Astrocyte (in vitro differentiated cells and primary cell): ENCODE data around the gene RIPOR2. TPM values are rescaled to one million over a fixed set of nuclear protein-coding genes. Genes with fewer than 3 reads are reported as not detected.

Experiments used
- DNase-seq: peaks from one replicate; pipeline ENCODE4 v3.0.0-alpha.2; 2010; ENCODE audit warnings: low read depth
- FAIRE-seq: peaks from 2 replicates; lab custom pipeline; 2011; peaks lifted over from hg19 to GRCh38; lab: Jason Lieb, UNC
- H2AFZ ChIP-seq: 2 replicates; pipeline ENCODE4 v1.6.0; 2012; ENCODE audit warnings: low read depth, low read length, inconsistent platforms
- H3K27ac ChIP-seq: 2 replicates; pipeline ENCODE4 v1.5.1; 2011; ENCODE audit warnings: low read depth, low read length, inconsistent platforms
- H3K27me3 ChIP-seq: 2 replicates; pipeline ENCODE4 v1.6.0; 2011; ENCODE audit warnings: low read length, inconsistent platforms; ENCODE audit not compliant: insufficient read depth
- H3K36me3 ChIP-seq: 2 replicates; pipeline ENCODE4 v1.5.1; 2011; ENCODE audit warnings: low read length, inconsistent platforms; ENCODE audit not compliant: insufficient read depth
- H3K4me1 ChIP-seq: 2 replicates; pipeline ENCODE4 v1.5.1; 2011; ENCODE audit warnings: low read length, inconsistent platforms; ENCODE audit not compliant: insufficient read depth
- H3K4me2 ChIP-seq: 2 replicates; pipeline ENCODE4 v1.6.0; 2012; ENCODE audit warnings: low read length, inconsistent platforms
- H3K4me3 ChIP-seq: 2 replicates; pipeline ENCODE4 v1.5.1; 2011; ENCODE audit warnings: low read depth, mild to moderate bottlenecking, low read length, inconsistent platforms; ENCODE audit not compliant: insufficient read depth
- H3K79me2 ChIP-seq: 2 replicates; pipeline ENCODE4 v1.6.0; 2012; ENCODE audit warnings: mild to moderate bottlenecking, low read length, inconsistent platforms; ENCODE audit not compliant: insufficient read depth
- H3K9ac ChIP-seq: 2 replicates; pipeline ENCODE4 v1.6.0; 2012; ENCODE audit warnings: mild to moderate bottlenecking, low read length, inconsistent platforms
- H3K9me3 ChIP-seq: 2 replicates; pipeline ENCODE4 v1.5.1; 2012; ENCODE audit warnings: low read depth, mild to moderate bottlenecking, low read length, inconsistent platforms; ENCODE audit not compliant: insufficient read depth
- H4K20me1 ChIP-seq: 2 replicates; pipeline ENCODE4 v1.6.0; 2012; ENCODE audit warnings: low read length, inconsistent platforms; ENCODE audit not compliant: insufficient read depth
- H3K27ac Mint-ChIP-seq: one replicate; pipeline ENCODE4 v1.8.0; 2021; ENCODE audit warnings: mild to moderate bottlenecking, mixed read lengths; ENCODE audit not compliant: unreplicated experiment
- H3K27me3 Mint-ChIP-seq: one replicate; pipeline ENCODE4 v1.8.0; 2021; ENCODE audit warnings: low read depth, mixed read lengths; ENCODE audit not compliant: unreplicated experiment
- H3K36me3 Mint-ChIP-seq: one replicate; pipeline ENCODE4 v1.8.0; 2021; ENCODE audit warnings: low read depth, mixed read lengths; ENCODE audit not compliant: unreplicated experiment
- H3K4me1 Mint-ChIP-seq: one replicate; pipeline ENCODE4 v1.8.0; 2021; ENCODE audit warnings: low read depth, mixed read lengths; ENCODE audit not compliant: unreplicated experiment
- H3K4me3 Mint-ChIP-seq: one replicate; pipeline ENCODE4 v1.8.0; 2021; ENCODE audit warnings: mild to moderate bottlenecking, moderate library complexity, mixed read lengths; ENCODE audit not compliant: unreplicated experiment
- H3K9me3 Mint-ChIP-seq: one replicate; pipeline ENCODE4 v1.8.0; 2021; ENCODE audit warnings: mild to moderate bottlenecking, mixed read lengths; ENCODE audit not compliant: unreplicated experiment
- EZH2 ChIP-seq: IDR thresholded peaks from 2 replicates; pipeline ENCODE4 v1.6.1; 2012; ENCODE audit warnings: mild to moderate bottlenecking, low read length, inconsistent platforms; ENCODE audit not compliant: insufficient read depth
- total RNA-seq: library from RNA; stranded (reverse); gene quantifications from 2 replicates; pipeline ENCODE4 v1.2.1, GENCODE V29; 2021
- TF ChIP-seq, protein P1 (sequence below): IDR thresholded peaks from 2 replicates; pipeline ENCODE4 v1.5.1; 2011; ENCODE audit warnings: low read depth, mild to moderate bottlenecking, inconsistent platforms, low read length, moderate library complexity; ENCODE audit not compliant: insufficient read depth

The RIPOR2 gene
- total RNA-seq, 1 donor from 2014 or later: 0.95 TPM

DNA sequence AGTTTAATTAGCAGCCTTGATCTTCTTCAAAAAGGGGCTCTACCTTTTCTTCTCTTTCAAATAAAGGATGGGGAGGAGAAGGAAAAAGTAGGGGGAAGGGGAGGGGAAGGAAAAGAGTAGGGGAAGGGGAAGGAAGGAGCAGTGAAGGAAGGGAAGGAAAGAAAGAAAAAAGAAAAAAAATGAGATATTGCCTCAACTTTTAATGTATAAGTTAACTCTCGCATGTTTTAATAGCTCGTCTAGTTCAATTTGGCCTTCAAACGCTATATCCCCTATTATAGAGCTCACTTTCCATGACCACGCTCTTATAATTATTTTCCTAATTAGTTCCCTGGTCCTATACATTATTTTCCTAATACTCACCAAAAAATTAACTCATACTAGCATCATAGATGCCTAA lies 11.9 kb upstream of the RIPOR2 start:
- DNase-seq: no peak
- TF ChIP-seq, protein P1, sequence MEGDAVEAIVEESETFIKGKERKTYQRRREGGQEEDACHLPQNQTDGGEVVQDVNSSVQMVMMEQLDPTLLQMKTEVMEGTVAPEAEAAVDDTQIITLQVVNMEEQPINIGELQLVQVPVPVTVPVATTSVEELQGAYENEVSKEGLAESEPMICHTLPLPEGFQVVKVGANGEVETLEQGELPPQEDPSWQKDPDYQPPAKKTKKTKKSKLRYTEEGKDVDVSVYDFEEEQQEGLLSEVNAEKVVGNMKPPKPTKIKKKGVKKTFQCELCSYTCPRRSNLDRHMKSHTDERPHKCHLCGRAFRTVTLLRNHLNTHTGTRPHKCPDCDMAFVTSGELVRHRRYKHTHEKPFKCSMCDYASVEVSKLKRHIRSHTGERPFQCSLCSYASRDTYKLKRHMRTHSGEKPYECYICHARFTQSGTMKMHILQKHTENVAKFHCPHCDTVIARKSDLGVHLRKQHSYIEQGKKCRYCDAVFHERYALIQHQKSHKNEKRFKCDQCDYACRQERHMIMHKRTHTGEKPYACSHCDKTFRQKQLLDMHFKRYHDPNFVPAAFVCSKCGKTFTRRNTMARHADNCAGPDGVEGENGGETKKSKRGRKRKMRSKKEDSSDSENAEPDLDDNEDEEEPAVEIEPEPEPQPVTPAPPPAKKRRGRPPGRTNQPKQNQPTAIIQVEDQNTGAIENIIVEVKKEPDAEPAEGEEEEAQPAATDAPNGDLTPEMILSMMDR: no peak
- no peak for TF ChIP-seq EZH2
- no peak overlapping the region for H3K4me3 Mint-ChIP-seq
- Histone ChIP-seq H3K27me3 (no peaks in the 10 kb centered on the region), H2AFZ (no peak overlapping the region), H4K20me1 (no peaks in the 10 kb centered on the region), H3K9ac (no peak overlapping the region), H3K4me2 (no peak overlapping the region), H3K27ac (no peak overlapping the region), H3K79me2 (no peaks in the 10 kb centered on the region), H3K4me1 (no peaks in the 10 kb centered on the region), H3K36me3 (no peaks in the 10 kb centered on the region), H3K4me3 (no peak overlapping the region), H3K9me3 (no peaks in the 10 kb centered on the region)
- H3K27ac Mint-ChIP-seq: no peak overlapping the region
- H3K4me1 Mint-ChIP-seq: no peaks in the 10 kb centered on the region
- FAIRE-seq: no peak
- peaks cover 15% of the 10 kb centered on the region for H3K9me3 Mint-ChIP-seq
- peaks cover 7% of the 10 kb centered on the region for H3K27me3 Mint-ChIP-seq
- H3K36me3 Mint-ChIP-seq: no peaks in the 10 kb centered on the region

DNA sequence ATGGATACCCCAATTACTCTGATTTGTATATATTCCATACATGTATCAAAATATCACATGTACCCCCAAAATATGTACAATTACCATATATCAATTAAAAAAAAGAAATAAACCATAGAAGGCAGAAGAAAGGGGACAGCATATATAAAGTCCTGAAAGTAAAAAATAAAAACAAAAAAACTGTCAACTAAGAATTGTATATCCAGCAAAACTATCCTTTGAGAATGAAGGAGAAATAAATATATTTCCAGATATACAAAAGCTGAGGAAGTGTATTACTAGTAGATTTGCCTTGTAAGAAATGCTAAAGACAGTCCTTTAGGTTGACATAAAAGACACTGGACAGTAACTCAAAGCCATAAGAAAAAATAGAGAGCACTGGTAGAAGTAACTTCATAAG lies 9.3 kb upstream of the RIPOR2 start:
- H3K27ac Mint-ChIP-seq: no peak overlapping the region
- no peaks in the 10 kb centered on the region for H3K36me3 ChIP-seq
- no peak overlapping the region for H3K27ac ChIP-seq
- H3K4me3 Mint-ChIP-seq: no peak overlapping the region
- no peaks in the 10 kb centered on the region for H3K9me3 ChIP-seq
- DNase-seq: no peak
- H3K36me3 Mint-ChIP-seq: no peaks in the 10 kb centered on the region
- H3K9me3 Mint-ChIP-seq: peaks cover 15% of the 10 kb centered on the region
- H3K27me3 Mint-ChIP-seq: peaks cover 3% of the 10 kb centered on the region
- no peaks in the 10 kb centered on the region for H3K79me2 ChIP-seq
- no peaks in the 10 kb centered on the region for H3K27me3 ChIP-seq
- H3K4me1 Mint-ChIP-seq: no peaks in the 10 kb centered on the region
- TF ChIP-seq, protein P1: no peak
- no peak for TF ChIP-seq EZH2
- H3K4me3 ChIP-seq: no peak overlapping the region
- no peak overlapping the region for H2AFZ ChIP-seq
- FAIRE-seq: no peak
- no peak overlapping the region for H3K9ac ChIP-seq
- H4K20me1 ChIP-seq: no peaks in the 10 kb centered on the region
- H3K4me1 ChIP-seq: no peaks in the 10 kb centered on the region
- no peak overlapping the region for H3K4me2 ChIP-seq

DNA sequence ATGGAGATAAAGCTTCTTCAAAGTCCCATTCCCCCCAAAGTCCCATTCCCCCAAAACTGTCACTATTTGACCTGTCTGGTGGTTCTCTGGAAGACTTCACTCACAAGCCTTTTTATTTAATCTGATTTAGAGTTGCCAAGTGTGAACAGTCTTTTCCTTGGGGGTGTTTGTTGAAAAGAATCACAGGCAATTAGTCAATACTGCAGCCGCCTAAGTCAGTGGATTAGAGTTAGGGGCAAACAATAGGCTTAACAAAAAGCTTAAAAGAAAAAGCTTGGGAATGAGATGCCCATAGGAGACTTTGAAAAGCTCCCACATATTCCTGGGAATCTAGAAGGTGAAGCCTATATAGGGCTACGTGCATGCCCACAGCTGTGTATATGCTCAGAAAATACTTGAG lies 8.0 kb upstream of the RIPOR2 start:
- Mint-ChIP-seq H3K9me3 (peaks cover 15% of the 10 kb centered on the region), H3K27ac (no peak overlapping the region), H3K4me1 (no peaks in the 10 kb centered on the region), H3K4me3 (no peak overlapping the region), H3K36me3 (no peaks in the 10 kb centered on the region), H3K27me3 (peaks cover 1% of the 10 kb centered on the region)
- Histone ChIP-seq H3K79me2 (no peaks in the 10 kb centered on the region), H2AFZ (no peak overlapping the region), H3K4me1 (no peaks in the 10 kb centered on the region), H3K4me3 (no peak overlapping the region), H3K27ac (no peak overlapping the region), H3K9ac (no peak overlapping the region), H3K4me2 (no peak overlapping the region), H3K27me3 (no peaks in the 10 kb centered on the region), H3K9me3 (no peaks in the 10 kb centered on the region), H3K36me3 (no peaks in the 10 kb centered on the region), H4K20me1 (no peaks in the 10 kb centered on the region)
- DNase-seq: no peak
- no peak for FAIRE-seq
- no peak for TF ChIP-seq EZH2
- TF ChIP-seq, protein P1: no peak
